Gastroesophageal sphincter (tissue), 3 donors: ENCODE results near the gene MINDY4.

Experiments used
- CTCF ChIP-seq, 4 experiments: fragments of 200-600 bp in 2 of 4; fragments of 450-650 bp in 2 of 4; sonication (generic) in 1 of 4; IDR thresholded peaks; one replicate each; pipeline ENCODE4 v1.5.1; 2017 to 2019; ENCODE audit warnings: antibody characterized with exemption in 4 of 4, mild to moderate bottlenecking in 2 of 4, moderate library complexity in 2 of 4
- POLR2AphosphoS5 ChIP-seq: sonication (generic); formaldehyde crosslinking; IDR thresholded peaks from one replicate; pipeline ENCODE4 v1.6.1; 2017; ENCODE audit warnings: antibody characterized with exemption

DNA sequence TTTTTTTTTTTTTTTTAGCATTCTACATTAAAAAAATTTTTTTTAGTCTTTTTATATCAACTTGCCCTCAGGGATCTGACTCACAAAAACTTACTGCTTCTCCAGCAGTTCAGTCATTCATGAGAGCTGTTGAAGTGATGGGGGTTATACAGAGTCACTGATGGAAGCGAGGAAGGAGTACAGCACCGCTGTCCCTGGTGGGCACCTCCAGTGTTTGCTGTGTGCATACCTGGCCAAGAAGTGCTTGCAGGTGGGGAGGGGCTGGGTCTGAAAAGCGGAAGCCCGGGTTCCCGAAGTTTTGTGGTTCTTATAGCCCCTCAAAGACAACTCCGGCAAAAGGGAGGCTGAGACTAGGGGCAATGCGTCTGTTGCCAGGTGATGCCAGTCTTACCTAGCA lies 46.2 kb downstream of the MINDY4 start:
- TF ChIP-seq POLR2AphosphoS5 = no peak
- TF ChIP-seq CTCF (IDR thresholded peaks at IDR 0.05) = no peak
